Tibial nerve (tissue), 4 donors: Measurements from ENCODE around the gene PTPRK.

ENCODE experiments used
- EP300 ChIP-seq, 2 donors: sonication (generic); formaldehyde crosslinking; IDR thresholded peaks; one replicate each; pipeline ENCODE4 v1.6.1; 2017; ENCODE audit warnings: antibody characterized with exemption in 2 of 2, mild to moderate bottlenecking in 1 of 2
- POLR2A ChIP-seq, 2 donors: fragments of 450-650 bp; IDR thresholded peaks; one replicate each; pipeline ENCODE4 v1.6.1; 2017; ENCODE audit warnings: antibody characterized with exemption in 2 of 2, mild to moderate bottlenecking in 2 of 2, moderate library complexity in 2 of 2
- TF ChIP-seq, protein P1 (sequence below), 5 experiments: fragments of 200-600 bp in 3 of 5; fragments of 450-650 bp in 2 of 5; sonication (generic) in 3 of 5; IDR thresholded peaks; one replicate each; pipeline ENCODE4 v1.5.1; 2016 to 2019; ENCODE audit warnings: antibody characterized with exemption in 5 of 5, mild to moderate bottlenecking in 3 of 5, moderate library complexity in 2 of 5

DNA sequence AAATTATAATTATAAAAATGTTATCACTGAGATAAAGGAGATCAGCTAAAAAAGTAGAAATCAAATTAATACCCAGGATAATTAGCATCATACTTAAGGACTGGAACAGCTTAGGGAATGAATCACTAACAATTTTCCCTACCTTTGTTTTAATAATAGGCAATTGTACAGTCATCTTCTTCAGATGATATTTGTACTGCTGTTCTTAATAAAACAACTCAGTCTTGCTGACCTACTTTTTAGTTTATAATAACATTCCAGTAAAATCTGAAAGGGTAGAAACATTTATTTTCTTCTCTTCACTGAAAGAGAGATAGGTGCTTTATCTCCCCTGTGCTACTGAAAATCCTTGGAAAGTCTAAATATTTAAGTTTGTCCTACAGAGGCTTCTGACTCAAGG lies 348.3 kb downstream of the PTPRK start:
- TF ChIP-seq POLR2A (IDR thresholded peaks at IDR 0.05) (no peak), EP300 (IDR thresholded peaks at IDR 0.05) (no peak)
- TF ChIP-seq, protein P1, sequence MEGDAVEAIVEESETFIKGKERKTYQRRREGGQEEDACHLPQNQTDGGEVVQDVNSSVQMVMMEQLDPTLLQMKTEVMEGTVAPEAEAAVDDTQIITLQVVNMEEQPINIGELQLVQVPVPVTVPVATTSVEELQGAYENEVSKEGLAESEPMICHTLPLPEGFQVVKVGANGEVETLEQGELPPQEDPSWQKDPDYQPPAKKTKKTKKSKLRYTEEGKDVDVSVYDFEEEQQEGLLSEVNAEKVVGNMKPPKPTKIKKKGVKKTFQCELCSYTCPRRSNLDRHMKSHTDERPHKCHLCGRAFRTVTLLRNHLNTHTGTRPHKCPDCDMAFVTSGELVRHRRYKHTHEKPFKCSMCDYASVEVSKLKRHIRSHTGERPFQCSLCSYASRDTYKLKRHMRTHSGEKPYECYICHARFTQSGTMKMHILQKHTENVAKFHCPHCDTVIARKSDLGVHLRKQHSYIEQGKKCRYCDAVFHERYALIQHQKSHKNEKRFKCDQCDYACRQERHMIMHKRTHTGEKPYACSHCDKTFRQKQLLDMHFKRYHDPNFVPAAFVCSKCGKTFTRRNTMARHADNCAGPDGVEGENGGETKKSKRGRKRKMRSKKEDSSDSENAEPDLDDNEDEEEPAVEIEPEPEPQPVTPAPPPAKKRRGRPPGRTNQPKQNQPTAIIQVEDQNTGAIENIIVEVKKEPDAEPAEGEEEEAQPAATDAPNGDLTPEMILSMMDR (IDR thresholded peaks at IDR 0.05) = no peak
